Ishikawa (cell line): ENCODE data around the gene PTPRQ.

ENCODE experiments used
- CEBPB ChIP-seq: IDR thresholded peaks from 2 replicates; pipeline ENCODE4 v1.6.1; 2012
- CREB1 ChIP-seq: IDR thresholded peaks from 2 replicates; pipeline ENCODE4 v1.6.1; 2012; ENCODE audit warnings: low read depth
- EGR1 ChIP-seq: IDR thresholded peaks from 2 replicates; pipeline ENCODE4 v1.6.1; 2012
- EP300 ChIP-seq: IDR thresholded peaks from 2 replicates; pipeline ENCODE4 v1.6.1; 2012; ENCODE audit warnings: borderline replicate concordance
- MAX ChIP-seq: IDR thresholded peaks from 2 replicates; pipeline ENCODE4 v1.6.1; 2012
- NFIC ChIP-seq: IDR thresholded peaks from 2 replicates; pipeline ENCODE4 v1.6.1; 2012
- RAD21 ChIP-seq: IDR thresholded peaks from 2 replicates; pipeline ENCODE4 v1.6.1; 2012; ENCODE audit warnings: low read depth
- REST ChIP-seq: IDR thresholded peaks from 2 replicates; pipeline ENCODE4 v1.6.1; 2012; ENCODE audit warnings: low read depth, mild to moderate bottlenecking
- TAF1 ChIP-seq: IDR thresholded peaks from 2 replicates; pipeline ENCODE4 v1.6.1; 2012; ENCODE audit warnings: low read depth, mild to moderate bottlenecking
- TCF12 ChIP-seq: IDR thresholded peaks from 2 replicates; pipeline ENCODE4 v1.6.1; 2012; ENCODE audit warnings: low read depth
- TEAD4 ChIP-seq: IDR thresholded peaks from 2 replicates; pipeline ENCODE4 v1.6.1; 2012
- USF1 ChIP-seq: IDR thresholded peaks from 2 replicates; pipeline ENCODE4 v1.6.1; 2012
- YY1 ChIP-seq: IDR thresholded peaks from 2 replicates; pipeline ENCODE4 v1.6.1; 2012; ENCODE audit warnings: low read depth
- ZBTB7A ChIP-seq: IDR thresholded peaks from 2 replicates; pipeline ENCODE4 v1.6.1; 2012; ENCODE audit warnings: low read depth

Gene PTPRQ

GRCh38 chr12:80422550-80422949, 21.5 kb upstream of the PTPRQ start:
- TF ChIP-seq TEAD4, result no peak
- no peak for TF ChIP-seq TAF1

- TF ChIP-seq EGR1, result no peak
Measured at GRCh38 chr12:80432061-80432460, 12.0 kb upstream of the PTPRQ start.

- TF ChIP-seq YY1 (no peak), NFIC (no peak), REST (no peak), TCF12 (no peak), TAF1 (no peak)
Measured at GRCh38 chr12:80441921-80442320, 2.1 kb upstream of the PTPRQ start.

- TF ChIP-seq MAX, result no peak
- no peak for TF ChIP-seq EGR1
- no peak for TF ChIP-seq TCF12
- no peak for TF ChIP-seq RAD21
- TF ChIP-seq TEAD4, result no peak
Measured at GRCh38 chr12:80442426-80443222, 1.4 kb upstream of the PTPRQ start.

- TF ChIP-seq ZBTB7A (no peak), USF1 (no peak), MAX (no peak), REST (no peak), EP300 (no peak), YY1 (no peak), CREB1 (no peak), CEBPB (no peak), NFIC (no peak), TEAD4 (no peak)
Measured at GRCh38 chr12:80445083-80445793, 1.2 kb downstream of the PTPRQ start.

- TF ChIP-seq CEBPB (no peak), MAX (no peak), RAD21 (no peak), CREB1 (no peak), EP300 (no peak), YY1 (no peak), REST (no peak), NFIC (no peak)
Measured at GRCh38 chr12:80456513-80456912, 12.5 kb downstream of the PTPRQ start.
